Activated CD4-positive, alpha-beta T cell treated with anti-CD3 and anti-CD28 coated beads, Interleukin-10, Interleukin-2, amounts not matched to agents 100 ng/mL and 50 ng/mL, durations not matched to agents 16 hours and 8 hours (primary cell): ENCODE data around the gene MCOLN1.

Source experiments
- DNase-seq: peaks from one replicate; pipeline ENCODE4 v3.0.0-alpha.2; 2020

Gene MCOLN1

DNA sequence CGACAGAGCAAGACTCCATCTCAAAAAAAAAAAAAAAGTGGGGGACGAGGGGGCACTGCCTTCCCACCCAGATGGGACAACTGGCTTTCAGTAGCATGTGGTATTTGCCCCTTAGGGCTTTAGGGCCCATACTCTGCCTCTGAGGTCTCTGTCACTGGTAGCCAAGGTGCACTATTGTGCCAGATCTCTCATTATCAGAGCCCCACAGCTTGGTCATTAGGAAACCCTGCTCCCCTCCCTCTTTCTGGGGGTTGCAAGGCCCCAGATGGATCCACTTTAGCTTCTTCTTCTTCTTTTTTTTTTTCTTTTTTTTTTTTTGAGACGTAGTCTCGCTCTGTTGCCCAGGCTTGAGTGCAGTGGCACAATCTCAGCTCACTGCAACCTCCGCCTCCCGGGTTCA lies 17.7 kb upstream of the MCOLN1 start:
- no peak for DNase-seq

DNA sequence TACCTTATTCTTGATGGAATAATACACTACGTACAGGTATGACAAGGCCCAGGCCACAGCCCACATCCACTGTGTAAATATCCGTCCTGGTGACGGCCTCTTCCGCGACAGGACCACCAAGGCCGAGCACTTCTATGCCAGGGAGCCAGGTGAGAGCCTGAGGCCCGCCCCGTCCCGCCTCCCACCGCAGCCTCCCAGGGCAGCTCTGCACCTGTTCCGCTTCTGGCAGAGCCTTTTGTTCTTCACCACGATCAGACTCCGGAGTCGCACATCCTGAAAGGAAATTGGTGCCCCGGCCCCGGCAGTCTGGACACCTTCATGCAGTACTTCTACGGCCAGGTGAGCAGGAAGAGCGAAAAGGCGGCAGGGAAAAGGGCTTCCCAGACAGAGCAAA lies 17.1 kb upstream of the MCOLN1 start:
- DNase-seq, result no peak

DNA sequence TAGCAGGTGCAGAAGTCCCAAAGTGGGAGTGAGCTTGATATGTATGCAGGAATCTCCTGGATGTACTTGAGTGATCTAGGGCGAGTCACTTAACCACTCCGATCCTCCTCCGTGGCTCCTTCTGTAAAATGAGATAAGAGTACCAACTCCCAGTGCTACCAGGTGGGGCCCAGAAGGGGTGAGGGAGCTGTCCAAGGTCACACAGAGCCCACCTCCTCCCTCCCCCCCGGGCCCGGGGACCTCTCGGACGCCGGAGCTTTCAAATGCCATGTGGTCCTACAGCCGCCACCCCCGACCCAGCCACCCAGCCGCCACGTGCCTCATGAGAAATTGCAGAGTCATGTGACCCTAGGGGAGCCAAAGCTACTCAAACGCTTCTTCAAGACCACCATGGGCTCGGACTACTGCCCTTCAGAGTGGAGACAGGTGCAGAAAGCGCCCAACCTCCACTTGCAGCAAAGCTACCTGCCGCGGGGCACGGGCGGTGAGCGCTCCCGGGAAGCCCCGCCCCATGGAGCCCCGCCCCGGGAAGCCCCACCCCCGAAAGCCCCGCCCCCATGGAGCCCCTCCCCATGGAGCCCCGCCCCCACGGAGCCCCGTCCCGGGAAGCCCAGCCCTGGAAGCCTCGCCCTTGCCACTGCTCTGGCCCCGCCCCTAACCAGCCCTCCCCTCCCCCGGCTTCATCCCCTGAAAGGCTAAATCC lies 16.6 kb upstream of the MCOLN1 start:
- peak; percentile 26 for DNase-seq

DNA sequence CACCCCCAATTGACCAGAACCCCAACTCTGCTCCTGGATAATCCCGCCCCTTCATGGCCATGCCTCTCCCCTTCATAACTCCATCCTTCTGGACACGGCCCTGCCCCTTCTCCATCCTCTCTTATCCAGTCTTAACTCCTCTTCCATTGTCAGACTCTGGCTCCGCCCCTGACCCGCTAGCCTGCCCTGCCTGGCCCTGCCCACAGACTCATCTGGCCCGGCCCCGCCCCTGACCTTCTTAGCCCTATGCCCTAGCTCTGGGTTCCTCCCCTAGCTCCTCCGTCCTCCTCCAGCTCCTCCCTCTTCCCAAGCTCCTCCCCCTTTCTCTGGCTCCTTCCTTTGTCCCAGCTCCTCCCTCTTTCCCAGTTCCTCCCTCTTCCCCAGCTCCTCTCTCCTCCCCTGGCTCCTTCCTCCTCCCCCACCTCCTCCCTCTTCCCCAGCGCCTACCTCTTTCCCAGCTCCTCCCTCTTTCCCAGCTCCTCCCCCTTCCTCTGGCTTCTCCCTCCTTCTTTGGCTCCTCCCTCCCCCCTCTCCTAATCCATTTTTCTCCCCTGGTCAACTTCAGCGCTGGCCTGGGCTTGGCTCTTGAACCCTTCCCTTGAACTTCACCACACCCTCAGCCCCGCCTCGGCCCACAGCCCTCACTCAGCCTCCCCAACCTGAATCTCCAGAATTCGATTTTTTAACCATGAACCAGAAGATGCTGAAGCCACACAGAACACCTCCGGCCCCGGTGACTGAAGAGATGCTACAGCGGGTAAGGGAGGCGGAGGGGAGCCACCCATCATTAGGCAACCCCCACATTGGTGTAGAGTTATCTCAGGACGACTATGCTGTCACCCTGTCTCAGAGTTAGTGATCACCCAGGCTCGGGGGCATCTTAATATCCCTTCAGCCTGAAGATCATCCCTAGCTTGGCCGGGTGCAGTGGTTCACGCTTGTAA lies 15.8 kb upstream of the MCOLN1 start:
- peak; percentile 51 for DNase-seq

DNA sequence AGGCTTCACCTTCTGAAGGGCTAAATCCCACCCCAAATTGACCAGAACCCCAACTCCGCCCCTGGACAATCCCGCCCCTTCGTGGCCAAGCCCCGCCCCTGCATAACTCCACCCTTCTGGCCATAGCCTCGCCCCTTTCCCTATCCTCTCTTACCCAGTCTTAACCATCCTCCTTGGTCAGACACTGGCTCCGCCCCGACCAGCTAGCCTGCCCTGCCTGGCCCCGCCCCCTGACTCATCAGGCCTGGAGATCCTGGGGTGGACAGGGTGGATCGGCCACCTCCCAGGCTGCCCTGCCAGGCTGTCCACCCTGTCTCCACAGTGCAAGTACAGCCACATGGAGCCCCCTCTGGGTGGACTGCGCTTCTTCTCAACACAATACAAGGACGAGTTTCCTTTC lies 14.5 kb upstream of the MCOLN1 start:
- peak; percentile 28 for DNase-seq

DNA sequence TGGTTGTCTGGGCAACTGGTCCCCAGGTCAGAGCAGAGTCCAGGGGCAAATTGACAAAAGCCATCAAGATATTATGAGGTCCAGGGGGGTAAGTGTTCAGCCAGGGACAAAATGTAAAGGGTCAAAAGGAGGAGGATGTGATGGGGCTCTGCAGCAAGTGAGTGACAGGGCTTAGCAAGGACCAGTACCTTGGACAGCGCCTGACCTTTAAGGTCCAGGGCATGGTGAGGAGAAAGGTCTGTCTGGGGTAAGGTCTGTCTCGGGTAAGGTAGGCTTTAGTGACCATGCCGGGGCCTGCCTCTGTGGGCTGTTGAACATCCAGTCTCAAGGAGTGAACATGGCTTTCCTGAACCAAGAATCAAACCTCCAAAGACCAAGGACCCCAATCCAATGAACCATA lies 12.8 kb upstream of the MCOLN1 start:
- DNase-seq, result no peak

DNA sequence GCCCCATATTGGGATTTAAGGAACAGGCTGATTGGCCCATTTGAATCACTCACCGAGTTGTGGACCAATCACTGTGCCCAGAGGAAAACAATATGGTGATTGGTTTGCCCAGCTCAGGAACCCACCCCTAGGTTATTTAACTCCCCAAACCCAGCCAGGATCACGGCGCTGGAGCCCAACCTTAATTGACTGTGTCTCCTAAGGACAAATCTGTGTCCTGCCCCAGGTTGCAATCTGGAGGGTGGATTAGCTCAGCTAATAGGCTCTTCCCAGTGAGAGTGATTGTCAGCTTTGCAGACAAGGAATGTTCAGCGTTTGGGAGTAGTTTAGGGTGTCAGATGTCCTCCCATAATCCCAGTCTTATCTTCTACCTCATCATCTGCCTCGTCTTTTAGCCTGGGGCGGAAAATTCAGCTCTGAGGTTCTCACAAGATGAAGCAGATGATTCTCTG lies 10.0 kb upstream of the MCOLN1 start:
- no peak for DNase-seq

DNA sequence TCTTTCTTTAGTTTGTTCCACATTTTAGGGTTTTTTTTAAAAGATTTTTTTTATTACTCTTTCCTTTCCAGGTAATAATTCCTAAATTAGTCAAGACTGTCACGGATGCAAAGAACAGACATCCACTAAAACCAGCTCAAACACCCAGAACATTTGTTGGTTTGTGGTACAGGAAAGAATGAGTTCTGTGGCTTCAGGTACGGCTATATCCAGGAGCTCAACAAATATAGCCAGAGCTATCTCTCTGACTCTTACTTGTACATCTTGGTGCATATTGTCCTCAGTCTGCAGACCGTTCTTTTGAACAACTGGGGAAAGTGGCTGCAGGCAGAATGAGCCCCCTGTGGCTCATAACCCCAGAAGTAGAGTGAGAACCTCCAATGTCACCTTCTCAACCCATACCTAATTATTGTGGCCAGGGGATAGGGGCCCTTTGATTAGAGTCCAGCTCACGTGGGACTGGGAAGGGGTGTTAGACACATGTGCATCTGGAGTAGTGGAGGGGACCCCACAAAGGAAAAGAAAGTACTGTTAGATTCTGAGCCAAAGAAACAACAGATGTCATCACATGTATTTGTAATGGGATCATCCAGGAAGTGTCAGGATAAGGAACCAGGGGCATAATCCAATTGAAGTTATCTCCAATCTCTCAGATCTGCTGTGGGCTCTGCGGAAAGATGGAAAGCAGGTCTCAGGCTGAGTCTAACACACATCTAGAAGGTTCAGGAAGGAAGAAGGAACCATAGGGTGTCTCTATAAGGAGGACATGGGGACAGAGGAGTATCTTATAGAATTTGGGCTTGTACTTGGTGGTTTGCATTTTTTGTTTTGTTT lies 8.4 kb upstream of the MCOLN1 start:
- no peak for DNase-seq

DNA sequence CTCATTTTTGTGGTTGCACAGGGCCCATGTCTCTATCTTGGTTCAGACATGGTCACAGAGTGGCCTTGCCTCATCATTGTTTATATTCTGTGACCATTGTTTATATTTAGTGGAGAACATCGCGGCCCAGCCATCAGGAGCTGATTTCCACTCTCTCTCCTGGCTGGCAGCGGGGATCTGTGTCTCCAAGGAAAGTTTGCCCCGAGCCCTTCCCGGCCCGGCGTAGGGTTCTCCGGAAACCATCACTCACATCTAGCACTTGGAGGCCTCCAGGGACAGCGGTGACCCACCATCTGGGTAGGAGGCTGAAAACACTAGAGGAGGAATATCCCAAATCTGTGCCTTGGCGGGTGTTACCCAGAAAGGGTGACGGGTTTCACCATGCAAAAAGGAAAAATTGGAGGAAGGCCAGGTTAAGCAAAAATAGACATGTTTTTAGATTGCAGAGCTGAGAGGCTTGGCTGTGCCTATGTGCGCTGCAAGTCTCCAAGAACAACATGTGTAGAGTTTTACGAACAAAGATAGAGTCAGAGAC lies 7.2 kb upstream of the MCOLN1 start:
- no peak for DNase-seq

DNA sequence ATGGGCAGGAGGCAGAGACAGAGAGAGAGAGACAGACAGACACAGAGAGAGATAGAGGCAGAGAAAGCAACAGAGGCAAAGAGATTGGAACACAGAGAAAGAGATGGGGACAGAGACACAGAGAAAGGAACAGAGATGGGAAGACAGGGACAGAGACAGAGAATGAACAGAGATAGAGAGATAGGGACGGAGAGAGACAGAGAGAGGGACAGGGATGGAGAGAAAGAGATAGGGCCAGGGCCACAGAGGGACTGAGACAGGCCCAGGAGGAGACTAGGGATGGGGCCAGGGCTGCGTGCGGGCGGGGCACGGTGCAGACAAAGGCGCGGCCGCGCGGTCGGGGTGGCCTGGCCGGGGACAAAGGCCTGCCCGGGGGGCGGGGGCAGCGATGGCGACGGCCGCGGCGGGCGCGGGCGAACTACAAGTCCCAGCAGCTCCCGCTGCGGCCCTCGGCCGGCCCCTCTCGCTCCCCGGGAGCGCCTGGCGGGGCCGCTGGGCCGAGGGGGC lies 6.7 kb upstream of the MCOLN1 start, which contains the start of gene ZNF358:
ZNF358 (plus strand) TSS at position 459 of the 507 bp plus-strand sequence. CDS start 3,140 bp downstream, outside the sequence.
- peak; percentile 44 for DNase-seq

DNA sequence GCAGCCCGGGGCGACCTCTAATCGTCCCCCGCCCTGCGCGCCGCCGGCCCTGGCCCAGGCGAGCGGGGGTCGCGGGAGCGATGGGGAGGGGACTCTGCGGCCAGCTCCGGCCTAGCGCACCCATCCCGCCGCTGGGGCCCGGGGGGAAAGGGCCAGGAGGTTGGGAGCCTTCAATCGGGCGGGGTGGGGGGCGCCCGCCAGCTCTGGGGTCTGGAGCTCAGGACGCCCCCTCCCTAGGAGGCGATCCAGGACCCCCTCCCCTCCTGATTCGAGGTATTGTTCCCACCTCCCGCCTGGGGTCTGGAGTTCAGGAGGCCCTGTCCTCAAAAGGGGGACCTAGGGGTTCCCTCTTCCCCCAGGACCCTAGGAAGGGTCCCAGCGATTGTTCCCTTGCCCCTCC lies 6.1 kb upstream of the MCOLN1 start:
- DNase-seq, result no peak

DNA sequence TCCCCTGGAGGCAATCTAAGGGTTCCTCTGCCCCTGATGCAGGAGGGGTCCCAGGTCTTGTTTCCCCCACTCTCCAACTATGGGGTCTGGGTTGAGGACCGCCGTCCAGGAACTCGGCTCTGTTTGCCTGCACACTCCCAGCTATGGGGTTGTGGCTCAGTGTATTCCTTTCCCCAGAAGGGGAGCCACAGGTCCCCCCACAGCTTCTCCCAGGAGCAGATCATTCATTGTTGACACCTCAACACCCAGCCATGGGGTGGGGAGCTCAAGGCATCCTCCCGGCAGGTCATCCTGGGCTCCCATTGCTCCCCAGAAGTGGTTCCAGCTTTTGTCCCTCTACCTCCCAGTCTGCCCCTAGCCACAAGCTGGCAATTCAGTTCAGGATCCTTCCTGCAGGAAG lies 5.5 kb upstream of the MCOLN1 start:
- DNase-seq, result no peak

DNA sequence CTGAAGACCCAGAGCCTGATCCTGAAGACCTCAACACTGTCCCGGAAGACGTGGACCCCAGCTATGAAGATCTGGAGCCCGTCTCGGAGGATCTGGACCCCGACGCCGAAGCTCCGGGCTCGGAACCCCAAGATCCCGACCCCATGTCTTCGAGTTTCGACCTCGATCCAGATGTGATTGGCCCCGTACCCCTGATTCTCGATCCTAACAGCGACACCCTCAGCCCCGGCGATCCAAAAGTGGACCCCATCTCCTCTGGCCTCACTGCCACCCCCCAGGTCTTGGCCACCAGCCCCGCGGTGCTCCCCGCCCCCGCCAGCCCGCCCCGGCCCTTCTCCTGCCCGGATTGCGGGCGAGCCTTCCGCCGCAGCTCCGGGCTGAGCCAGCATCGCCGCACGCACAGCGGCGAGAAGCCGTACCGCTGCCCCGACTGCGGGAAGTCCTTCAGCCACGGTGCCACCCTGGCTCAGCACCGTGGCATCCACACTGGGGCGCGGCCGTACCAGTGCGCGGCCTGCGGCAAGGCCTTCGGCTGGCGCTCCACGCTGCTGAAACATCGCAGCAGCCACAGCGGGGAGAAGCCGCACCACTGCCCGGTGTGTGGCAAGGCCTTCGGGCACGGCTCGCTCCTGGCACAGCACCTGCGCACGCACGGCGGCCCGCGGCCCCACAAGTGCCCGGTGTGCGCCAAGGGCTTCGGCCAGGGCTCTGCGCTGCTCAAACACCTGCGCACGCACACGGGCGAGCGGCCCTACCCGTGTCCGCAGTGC lies 2.9 kb upstream of the MCOLN1 start:
- no peak for DNase-seq

DNA sequence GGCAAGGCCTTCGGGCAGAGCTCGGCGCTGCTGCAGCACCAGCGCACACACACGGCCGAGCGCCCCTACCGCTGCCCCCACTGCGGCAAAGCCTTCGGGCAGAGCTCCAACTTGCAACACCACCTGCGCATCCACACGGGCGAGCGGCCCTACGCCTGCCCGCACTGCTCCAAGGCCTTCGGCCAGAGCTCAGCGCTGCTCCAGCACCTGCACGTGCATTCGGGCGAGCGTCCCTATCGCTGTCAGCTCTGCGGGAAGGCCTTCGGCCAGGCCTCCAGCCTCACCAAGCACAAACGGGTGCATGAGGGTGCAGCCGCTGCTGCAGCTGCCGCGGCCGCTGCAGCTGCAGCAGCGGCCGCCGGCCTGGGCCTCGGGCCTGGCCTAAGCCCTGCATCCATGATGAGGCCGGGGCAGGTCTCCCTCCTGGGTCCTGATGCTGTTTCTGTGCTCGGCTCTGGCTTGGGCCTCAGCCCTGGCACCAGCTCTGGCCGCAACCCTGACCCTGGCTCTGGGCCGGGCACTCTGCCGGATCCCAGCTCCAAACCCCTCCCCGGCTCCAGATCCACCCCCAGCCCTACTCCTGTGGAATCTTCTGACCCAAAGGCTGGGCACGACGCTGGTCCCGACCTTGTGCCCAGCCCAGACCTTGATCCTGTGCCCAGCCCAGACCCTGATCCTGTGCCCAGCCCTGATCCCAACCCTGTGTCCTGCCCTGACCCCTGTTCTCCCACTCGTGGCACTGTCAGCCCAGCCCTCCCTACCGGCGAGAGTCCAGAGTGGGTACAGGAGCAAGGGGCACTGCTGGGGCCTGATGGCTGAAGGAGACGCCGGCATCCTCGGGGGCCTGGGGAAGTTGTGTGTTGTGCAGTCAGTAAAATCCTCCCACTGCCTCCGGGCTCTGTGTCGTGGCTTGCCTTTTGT lies 2.0 kb upstream of the MCOLN1 start:
- no peak for DNase-seq

DNA sequence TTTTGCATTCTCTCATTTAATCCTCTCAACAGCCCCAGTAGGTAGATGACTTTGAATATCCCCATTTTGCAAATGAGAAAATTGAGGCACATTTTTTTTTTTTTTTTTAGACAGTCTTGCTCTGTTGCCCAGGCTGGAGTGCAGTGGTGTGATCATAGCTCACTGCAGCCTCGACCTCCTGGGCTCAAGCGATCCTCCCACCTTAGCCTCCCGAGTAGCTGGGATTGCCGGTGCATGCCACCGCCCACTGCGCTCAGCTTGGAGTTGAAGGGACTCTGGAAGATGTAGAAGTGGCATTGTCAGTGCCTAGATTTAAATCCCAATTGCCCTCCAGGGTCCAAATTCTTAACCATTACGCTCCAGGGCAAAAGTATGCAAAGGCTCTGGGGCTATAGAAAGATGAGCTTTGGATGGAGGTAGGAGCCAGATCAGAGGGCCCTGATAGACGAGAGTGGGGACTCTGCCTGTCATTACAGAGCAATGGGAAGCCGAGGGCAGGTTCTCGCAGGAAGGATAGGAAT lies 813 bp upstream of the MCOLN1 start:
- no peak for DNase-seq

DNA sequence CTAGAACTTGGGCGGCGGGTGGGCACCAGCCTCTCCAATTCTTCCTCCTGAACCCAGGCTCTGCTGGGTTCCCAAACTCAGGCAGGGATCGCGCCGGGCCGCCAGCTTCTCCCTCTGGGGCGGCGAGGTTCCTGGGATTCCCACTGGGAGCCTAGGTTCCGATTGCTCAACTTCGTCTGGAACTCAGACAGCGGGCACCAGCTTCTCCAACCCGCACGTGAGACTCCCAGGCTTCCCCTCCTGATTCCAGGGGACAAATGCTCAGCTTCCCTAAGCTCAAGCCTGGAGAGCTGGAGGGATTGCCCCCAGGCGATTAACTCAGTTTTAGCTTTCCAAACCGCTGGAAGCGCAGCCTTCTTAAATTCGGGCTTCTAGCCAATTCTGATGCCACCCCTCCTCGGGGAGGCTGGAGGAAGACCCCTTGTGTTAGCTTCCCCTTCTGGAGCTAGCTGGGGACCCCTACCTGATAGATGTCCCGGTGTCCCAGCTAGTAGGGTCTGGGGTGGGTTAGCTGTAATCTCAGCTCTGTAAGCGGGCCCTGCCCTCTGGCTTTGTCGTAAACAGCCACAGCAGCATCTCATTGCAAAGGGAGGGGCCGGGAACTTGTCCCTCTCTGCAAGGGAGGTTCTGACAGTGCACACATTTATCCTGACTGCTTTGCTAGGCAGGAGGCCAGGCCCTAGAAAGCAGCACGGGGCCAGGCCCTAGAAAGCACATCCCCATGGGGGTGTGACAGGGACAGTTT lies 671 bp downstream of the MCOLN1 start:
- DNase-seq, result no peak

DNA sequence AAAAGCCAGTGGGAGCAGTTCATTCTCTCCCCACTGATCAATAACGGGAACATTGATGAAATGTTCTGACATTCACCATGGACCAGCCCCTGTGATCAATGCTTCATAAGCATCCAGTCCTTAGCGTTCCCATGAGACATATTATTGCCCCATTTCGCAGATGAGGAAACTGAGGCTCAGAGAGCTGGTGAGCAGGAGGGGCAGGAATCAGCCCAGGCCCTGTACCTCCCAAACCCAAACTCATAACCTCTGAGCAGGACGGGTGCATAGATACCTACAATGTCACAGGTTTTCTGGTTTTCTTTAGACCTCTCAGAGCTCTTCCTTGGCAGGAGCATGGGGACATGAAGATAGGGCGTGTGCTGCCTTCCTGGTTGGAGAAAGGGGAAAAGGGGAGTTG lies 2.1 kb downstream of the MCOLN1 start:
- no peak for DNase-seq

DNA sequence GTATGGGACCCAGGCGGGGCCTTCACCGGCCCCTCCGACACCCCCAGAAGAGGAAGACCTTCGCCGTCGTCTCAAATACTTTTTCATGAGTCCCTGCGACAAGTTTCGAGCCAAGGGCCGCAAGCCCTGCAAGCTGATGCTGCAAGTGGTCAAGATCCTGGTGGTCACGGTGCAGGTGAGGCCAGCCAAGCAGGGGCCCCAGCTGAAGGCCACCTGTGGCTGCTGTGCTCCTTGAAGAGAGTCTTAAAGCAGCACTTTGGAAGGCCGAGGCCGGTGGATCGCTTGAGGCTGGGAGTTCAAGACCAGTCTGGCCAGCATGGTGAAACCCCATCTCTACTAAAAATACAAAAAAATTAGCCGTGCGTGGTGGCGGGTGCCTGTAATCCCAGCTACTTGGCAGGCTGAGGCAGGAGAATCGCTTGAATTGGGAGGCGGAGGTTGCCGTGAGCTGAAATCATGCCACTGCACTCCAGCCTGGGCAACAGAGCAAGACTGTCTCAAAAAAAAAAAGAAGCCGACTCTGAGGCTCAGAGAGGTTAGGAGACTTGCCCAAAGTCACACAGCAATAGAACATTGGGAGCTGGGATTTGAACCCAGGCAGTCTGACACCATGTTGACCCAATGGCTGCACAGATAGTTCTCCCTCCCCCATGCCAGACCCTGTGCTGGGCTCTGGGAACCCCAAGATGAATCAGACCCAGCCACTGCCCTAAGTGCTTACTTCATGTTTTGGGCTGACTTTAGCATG lies 2.7 kb downstream of the MCOLN1 start:
- DNase-seq, result no peak
